CD14-positive monocyte (primary cell): ENCODE measurements around the gene HK2. TPM values are rescaled to one million over a fixed set of nuclear protein-coding genes. Genes with fewer than 3 reads are reported as not detected.

Experiments
- DNase-seq, 3 donors: peaks; one replicate each; pipeline ENCODE4 v3.0.0-alpha.2; 2011 to 2022
- H2AFZ ChIP-seq: 2 replicates; pipeline ENCODE4 v1.6.0; 2012; ENCODE audit warnings: mild to moderate bottlenecking, low read depth, low read length, inconsistent platforms; ENCODE audit not compliant: insufficient read depth, poor library complexity, severe bottlenecking
- H3K27ac ChIP-seq, 2 donors: 1 replicate in 1 of 2; 2 replicates in 1 of 2; pipeline ENCODE4 v1.5.1; 2012 to 2013; ENCODE audit warnings: low read length in 2 of 2, control low read depth in 1 of 2, inconsistent platforms in 1 of 2, low read depth in 1 of 2, mild to moderate bottlenecking in 1 of 2
- H3K27me3 ChIP-seq, 2 donors: one replicate each; pipeline versions ENCODE4 v1.6.0 to v1.6.1; 2011 to 2013; ENCODE audit warnings: low read length in 2 of 2; ENCODE audit not compliant: control insufficient read depth in 2 of 2, insufficient read depth in 2 of 2
- H3K36me3 ChIP-seq, 2 donors: replicated peaks in 1 of 2; 1 replicate in 1 of 2; 2 replicates in 1 of 2; pipeline versions ENCODE4 v1.5.1 to v1.6.1; 2012 to 2013; ENCODE audit warnings: low read length in 2 of 2, control low read depth in 1 of 2, inconsistent platforms in 1 of 2, mild to moderate bottlenecking in 1 of 2; ENCODE audit not compliant: insufficient read depth in 2 of 2, control insufficient read depth in 1 of 2
- H3K4me1 ChIP-seq, 2 donors: 1 replicate in 1 of 2; 2 replicates in 1 of 2; pipeline versions ENCODE4 v1.5.1 to v1.6.1; 2012 to 2013; ENCODE audit warnings: low read length in 2 of 2, control low read depth in 1 of 2, inconsistent platforms in 1 of 2, mild to moderate bottlenecking in 1 of 2, moderate library complexity in 1 of 2; ENCODE audit not compliant: insufficient read depth in 2 of 2, control insufficient read depth in 1 of 2
- H3K4me2 ChIP-seq: replicated peaks from 2 replicates; pipeline ENCODE3; 2012; ENCODE audit warnings: low read length, moderate library complexity, mild to moderate bottlenecking; ENCODE audit not compliant: poor library complexity, severe bottlenecking; ENCODE audit errors: extremely low read depth
- H3K4me3 ChIP-seq, 3 experiments: fragments of 200-600 bp in 1 of 3; sonication (generic) in 1 of 3; replicated peaks in 1 of 3; 1 replicate in 2 of 3; 2 replicates in 1 of 3; pipeline ENCODE4 v1.5.1; 2011 to 2013; ENCODE audit warnings: low read length in 3 of 3, mild to moderate bottlenecking in 3 of 3, control low read depth in 2 of 3, low read depth in 2 of 3, inconsistent platforms in 1 of 3, moderate library complexity in 1 of 3
- H3K79me2 ChIP-seq: 2 replicates; pipeline ENCODE4 v1.6.0; 2012; ENCODE audit warnings: mild to moderate bottlenecking, control low read depth, inconsistent platforms, low read length, moderate library complexity; ENCODE audit not compliant: insufficient read depth
- H3K9ac ChIP-seq: 2 replicates; pipeline ENCODE4 v1.6.0; 2017; ENCODE audit warnings: low read length, mild to moderate bottlenecking; ENCODE audit not compliant: insufficient read depth, poor library complexity, severe bottlenecking
- H3K9me3 ChIP-seq, 2 donors: replicated peaks in 1 of 2; 1 replicate in 1 of 2; 2 replicates in 1 of 2; pipeline versions ENCODE4 v1.5.1 to v1.6.1; 2012 to 2013; ENCODE audit warnings: low read length in 2 of 2, control low read depth in 1 of 2; ENCODE audit not compliant: control insufficient read depth in 1 of 2, insufficient read depth in 1 of 2
- H4K20me1 ChIP-seq: 2 replicates; pipeline ENCODE4 v1.6.0; 2012; ENCODE audit warnings: mild to moderate bottlenecking, low read length, control low read depth, moderate library complexity; ENCODE audit not compliant: insufficient read depth
- H3K27ac Mint-ChIP-seq, 7 donors: one replicate each; pipeline ENCODE4 v1.8.0; 2020; ENCODE audit warnings: mild to moderate bottlenecking in 7 of 7, mixed read lengths in 7 of 7, moderate library complexity in 6 of 7, inconsistent platforms in 2 of 7
- H3K27me3 Mint-ChIP-seq, 3 donors: one replicate each; pipeline ENCODE4 v1.8.0; 2021 to 2022; ENCODE audit warnings: low read depth in 3 of 3, mild to moderate bottlenecking in 3 of 3, mixed read lengths in 3 of 3, moderate library complexity in 3 of 3, inconsistent platforms in 1 of 3
- H3K36me3 Mint-ChIP-seq, 2 donors: one replicate each; pipeline ENCODE4 v1.8.0; 2020; ENCODE audit warnings: mixed read lengths in 2 of 2, inconsistent platforms in 1 of 2, mild to moderate bottlenecking in 1 of 2
- H3K4me1 Mint-ChIP-seq: one replicate; pipeline ENCODE4 v1.8.0; 2020; ENCODE audit warnings: mild to moderate bottlenecking, mixed read lengths
- H3K4me3 Mint-ChIP-seq, 2 donors: one replicate each; pipeline ENCODE4 v1.8.0; 2020; ENCODE audit warnings: mild to moderate bottlenecking in 2 of 2, mixed read lengths in 2 of 2, moderate library complexity in 1 of 2
- H3K9me3 Mint-ChIP-seq, 7 donors: one replicate each; pipeline ENCODE4 v1.8.0; 2020 to 2022; ENCODE audit warnings: mixed read lengths in 7 of 7, mild to moderate bottlenecking in 6 of 7, moderate library complexity in 6 of 7, inconsistent platforms in 2 of 7
- CTCF ChIP-seq: fragments of 200-600 bp; IDR thresholded peaks from one replicate; pipeline ENCODE4 v1.8.0; 2022; ENCODE audit warnings: antibody characterized with exemption, mild to moderate bottlenecking
- WGBS: methylation state at CpG from one replicate; pipeline ENCODE4 v1.1.5; 2013; ENCODE audit warnings: missing lambda C conversion rate; ENCODE audit not compliant: insufficient coverage; 5-methylcytosine and 5-hydroxymethylcytosine counted together
- intact Hi-C, 2 donors: fragments of 100-400 bp; cut with micrococcal nuclease; formaldehyde crosslinking; loops; one replicate each; pipeline versions ENCODE4 v1.15.0 to v1.15.1; 2023
- polyA plus RNA-seq, 3 donors: library from polyadenylated mRNA; depleted of rRNA in 1 of 3; unstranded in 2 of 3; stranded (reverse) in 1 of 3; fragments of 300-500 nt in 2 of 3; fragments of >200 nt in 1 of 3; fragmentation: Illumina TruSeq in 2 of 3; gene quantifications; 1 replicate in 2 of 3; 2 replicates in 1 of 3; pipeline ENCODE4 v1.2.3, GENCODE V29; 2012 to 2021

Gene HK2
- polyA plus RNA-seq, 3 donors = 20.3 to 46.7 (median 29.8) TPM

- H3K4me1 ChIP-seq = peaks cover 43 to 50% of the 10 kb centered on the region in 2 donors
- intact Hi-C loops = loop anchor here (5.0 kb wide), 2 partner anchors 480 to 485 kb away; no protein-coding TSS in a partner anchor
- 11% methylated on average over 1 of the region's 5 CpGs for WGBS
These were observed 88.8 kb downstream of the HK2 start for GRCh38 chr2:74922592-74923227.

More at GRCh38 chr2:74922592-74923227, 88.8 kb downstream of the HK2 start:
- peaks cover 2 to 15% (median 11%) of the 10 kb centered on the region in 3 donors for H3K27me3 Mint-ChIP-seq
- H3K4me3 Mint-ChIP-seq = peak overlapping the region; percentile 16 to 77
- H3K27ac Mint-ChIP-seq = peak overlapping the region; percentile 61 to 90 (median 85)
- H3K36me3 ChIP-seq = no peaks in the 10 kb centered on the region
- H4K20me1 ChIP-seq = no peaks in the 10 kb centered on the region
- H3K9me3 ChIP-seq = peaks cover 0 to 5% of the 10 kb centered on the region in 2 donors
- H3K4me3 ChIP-seq = peak overlapping the region in 1 of 3 experiments; percentile 49
- H3K36me3 Mint-ChIP-seq = peaks cover 6 to 14% of the 10 kb centered on the region in 2 donors
- no peak overlapping the region for H3K9ac ChIP-seq
- no peaks in the 10 kb centered on the region for H3K27me3 ChIP-seq
- H3K27ac ChIP-seq = peak overlapping the region; percentile 34 to 71
- H3K4me1 Mint-ChIP-seq = peaks cover 64% of the 10 kb centered on the region
- peak; percentile 48 to 83 (median 74) for DNase-seq
- H3K9me3 Mint-ChIP-seq = peaks cover 4 to 10% (median 6%) of the 10 kb centered on the region in 7 donors
- H3K79me2 ChIP-seq = no peaks in the 10 kb centered on the region
- peak overlapping the region; percentile 42 for H2AFZ ChIP-seq
- H3K4me2 ChIP-seq = peak overlapping the region; percentile 58
- TF ChIP-seq CTCF = no peak
